NB4 (cell line): Measurements from ENCODE around the gene CHPF2.

ENCODE experiments used
- POLR2A ChIP-seq: IDR thresholded peaks from 2 replicates; pipeline ENCODE4 v1.6.1; 2011; ENCODE audit warnings: mild to moderate bottlenecking; ENCODE audit not compliant: insufficient read length; ENCODE audit errors: extremely low read depth
- TF ChIP-seq, protein P1 (sequence below): IDR thresholded peaks from one replicate; pipeline ENCODE4 v1.5.1; 2012; ENCODE audit warnings: low read depth, low read length

DNA sequence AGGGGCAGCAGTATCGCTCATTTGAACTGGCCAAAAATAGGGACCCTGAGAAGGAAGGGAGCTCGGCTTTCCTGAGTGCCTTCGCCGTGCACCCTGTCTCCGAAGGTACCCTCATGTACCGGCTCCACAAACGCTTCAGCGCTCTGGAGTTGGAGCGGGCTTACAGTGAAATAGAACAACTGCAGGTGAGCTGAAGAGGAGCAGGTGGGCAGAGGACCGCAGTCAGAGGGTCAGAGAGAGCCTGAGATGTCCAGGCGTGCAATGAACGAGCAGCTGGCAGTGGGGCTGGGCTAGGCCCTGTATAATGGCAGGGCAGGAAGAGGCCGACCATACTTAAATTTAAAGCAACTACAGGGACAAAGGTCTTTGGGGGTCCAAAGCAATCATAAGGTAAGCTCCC is 4.1 kb downstream of the CHPF2 start:
- no peak for TF ChIP-seq POLR2A
- TF ChIP-seq, protein P1, sequence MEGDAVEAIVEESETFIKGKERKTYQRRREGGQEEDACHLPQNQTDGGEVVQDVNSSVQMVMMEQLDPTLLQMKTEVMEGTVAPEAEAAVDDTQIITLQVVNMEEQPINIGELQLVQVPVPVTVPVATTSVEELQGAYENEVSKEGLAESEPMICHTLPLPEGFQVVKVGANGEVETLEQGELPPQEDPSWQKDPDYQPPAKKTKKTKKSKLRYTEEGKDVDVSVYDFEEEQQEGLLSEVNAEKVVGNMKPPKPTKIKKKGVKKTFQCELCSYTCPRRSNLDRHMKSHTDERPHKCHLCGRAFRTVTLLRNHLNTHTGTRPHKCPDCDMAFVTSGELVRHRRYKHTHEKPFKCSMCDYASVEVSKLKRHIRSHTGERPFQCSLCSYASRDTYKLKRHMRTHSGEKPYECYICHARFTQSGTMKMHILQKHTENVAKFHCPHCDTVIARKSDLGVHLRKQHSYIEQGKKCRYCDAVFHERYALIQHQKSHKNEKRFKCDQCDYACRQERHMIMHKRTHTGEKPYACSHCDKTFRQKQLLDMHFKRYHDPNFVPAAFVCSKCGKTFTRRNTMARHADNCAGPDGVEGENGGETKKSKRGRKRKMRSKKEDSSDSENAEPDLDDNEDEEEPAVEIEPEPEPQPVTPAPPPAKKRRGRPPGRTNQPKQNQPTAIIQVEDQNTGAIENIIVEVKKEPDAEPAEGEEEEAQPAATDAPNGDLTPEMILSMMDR: no peak
